Stimulated activated CD4-positive, alpha-beta T cell treated with anti-CD3 and anti-CD28 coated beads, TNF-alpha, amount 100 ng/mL, for 1 hour (primary cell): ENCODE data around the gene FAM236A.
"Not testable (repeated sequence)": the region's sequence is repeated elsewhere in the genome, so short reads cannot be mapped to it uniquely, and the experiment has no call there.

Experiments used
- DNase-seq, 3 donors: peaks; one replicate each; pipeline ENCODE4 v3.0.0-alpha.2; 2020; ENCODE audit warnings: low read depth in 3 of 3, low spot score in 1 of 3

Gene FAM236A

DNA sequence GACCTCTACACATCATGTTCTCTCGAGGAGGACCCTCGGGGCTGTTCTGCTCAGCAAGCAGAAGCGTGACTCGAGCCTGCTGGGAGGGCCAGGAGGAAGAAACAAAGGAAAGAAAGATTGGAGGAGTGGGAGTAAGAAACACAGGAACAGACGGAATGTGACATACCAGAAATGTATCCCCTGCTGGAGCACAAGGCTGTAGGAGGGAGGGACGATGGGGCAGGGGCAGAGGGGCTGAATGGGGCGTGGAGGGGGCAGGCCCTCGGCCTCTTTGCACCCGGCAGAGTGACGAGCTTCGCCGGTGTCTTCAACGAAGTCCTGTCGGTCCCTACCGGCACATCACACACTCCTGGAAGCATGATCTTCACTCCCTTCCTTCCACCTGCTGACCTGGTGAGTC is at the start of gene FAM236A:
Gene FAM236A, plus strand, starts transcription at position 301 of the 400 bp plus-strand sequence. Its CDS starts 57 bp downstream, at position 358.
- DNase-seq, result not testable (repeated sequence)

DNA sequence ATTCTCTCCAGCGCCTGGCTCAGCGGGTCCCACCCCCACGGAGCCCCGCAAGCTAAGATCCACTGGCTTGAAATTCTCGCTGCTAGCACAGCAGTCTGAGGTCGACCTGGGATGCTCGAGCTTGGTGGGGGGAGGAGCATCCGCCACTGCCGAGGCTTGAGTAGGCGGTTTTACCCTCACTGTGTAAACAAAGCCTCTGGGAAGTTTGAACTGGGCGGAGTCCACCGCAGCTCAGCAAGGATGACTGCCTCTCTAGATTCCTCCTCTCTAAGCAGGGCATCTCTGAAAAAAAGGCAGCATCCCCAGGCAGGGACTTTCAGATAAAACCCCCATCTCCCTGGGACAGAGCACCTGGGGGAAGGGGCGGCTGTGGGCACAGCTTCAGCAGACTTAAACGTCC is 48.3 kb upstream of the FAM236A start:
- DNase-seq, result not testable (repeated sequence)

DNA sequence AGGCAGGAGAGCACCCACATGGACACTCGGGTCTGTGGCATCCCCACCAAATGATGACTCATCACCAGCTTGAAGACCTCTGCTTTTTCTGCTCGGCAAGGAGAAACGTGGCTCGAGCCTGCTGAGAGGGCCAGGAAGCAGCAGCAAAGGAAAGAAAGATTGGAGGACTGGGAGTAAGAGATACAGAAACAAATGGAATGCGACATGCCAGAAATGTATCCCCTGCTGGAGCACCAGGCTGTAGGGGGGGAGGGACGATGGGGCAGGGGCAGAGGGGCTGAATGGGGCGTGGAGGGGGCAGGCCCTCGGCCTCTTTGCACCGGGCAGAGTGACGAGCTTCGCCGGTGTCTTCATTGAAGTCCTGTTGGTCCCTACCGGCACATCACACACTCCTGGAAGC is 25.7 kb upstream of the FAM236A start, which contains the start of gene FAM236C:
Gene FAM236C, plus strand, starts transcription at position 301 of the 400 bp plus-strand sequence. CDS start 100 bp downstream, outside the sequence.
- not testable (repeated sequence) for DNase-seq

DNA sequence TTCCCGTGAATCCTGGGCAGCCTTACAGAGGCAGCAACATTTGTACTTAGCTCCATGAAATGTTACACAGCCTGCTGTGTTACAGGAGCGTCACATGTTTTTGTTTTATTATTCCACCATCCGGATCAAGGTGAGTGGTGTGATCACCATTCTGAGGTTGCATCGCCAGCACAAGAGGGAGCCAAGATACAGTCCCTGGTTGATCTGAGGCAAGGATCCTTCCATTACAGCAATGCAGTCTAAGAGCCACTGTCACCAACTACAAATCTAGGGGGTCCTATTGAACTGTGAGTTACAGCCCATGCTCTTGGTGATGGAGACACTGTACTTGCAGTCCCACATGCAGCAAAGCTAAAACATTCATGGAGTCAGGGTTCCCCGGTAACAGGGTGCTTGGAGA is 21.9 kb upstream of the FAM236A start:
- not testable (repeated sequence) for DNase-seq

DNA sequence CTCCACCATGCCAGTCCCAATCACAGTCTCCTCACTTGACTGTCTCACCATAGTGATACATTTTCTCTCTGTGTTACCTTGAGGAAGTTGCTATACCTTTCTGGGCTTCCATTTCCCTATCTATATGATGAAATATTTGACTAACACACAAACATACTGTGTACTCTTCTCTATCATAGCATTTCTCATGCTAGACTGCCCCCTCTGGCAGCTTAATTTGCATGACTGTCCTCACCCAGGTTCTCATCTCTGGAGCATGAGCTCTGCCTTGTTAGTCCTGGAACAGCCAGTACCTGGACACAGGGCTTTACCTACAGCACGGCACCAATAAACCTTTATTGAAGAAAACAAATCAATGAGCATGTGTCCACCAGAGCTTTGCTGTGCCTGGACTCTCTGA is 5.7 kb upstream of the FAM236A start:
- not testable (repeated sequence) for DNase-seq

DNA sequence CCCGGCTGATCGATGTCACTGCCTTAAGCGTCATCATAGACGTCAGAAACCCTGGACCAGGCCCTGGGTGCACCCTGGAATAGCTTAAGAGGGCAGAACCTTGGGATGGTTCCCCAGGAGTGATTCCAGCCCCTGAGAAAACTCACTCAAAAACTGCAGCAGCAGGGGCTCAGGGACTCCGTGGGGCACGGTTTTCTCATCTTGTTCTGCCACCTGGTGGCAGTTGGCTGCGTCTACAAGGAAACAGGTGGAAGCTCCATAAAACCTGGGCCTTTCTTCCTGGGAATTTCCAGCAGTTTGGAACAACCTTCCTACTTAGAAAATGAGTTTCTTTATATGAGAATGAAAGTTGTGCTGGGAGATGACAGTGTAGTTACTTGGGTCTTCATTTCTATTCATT is 1.6 kb upstream of the FAM236A start:
- DNase-seq, result not testable (repeated sequence)

DNA sequence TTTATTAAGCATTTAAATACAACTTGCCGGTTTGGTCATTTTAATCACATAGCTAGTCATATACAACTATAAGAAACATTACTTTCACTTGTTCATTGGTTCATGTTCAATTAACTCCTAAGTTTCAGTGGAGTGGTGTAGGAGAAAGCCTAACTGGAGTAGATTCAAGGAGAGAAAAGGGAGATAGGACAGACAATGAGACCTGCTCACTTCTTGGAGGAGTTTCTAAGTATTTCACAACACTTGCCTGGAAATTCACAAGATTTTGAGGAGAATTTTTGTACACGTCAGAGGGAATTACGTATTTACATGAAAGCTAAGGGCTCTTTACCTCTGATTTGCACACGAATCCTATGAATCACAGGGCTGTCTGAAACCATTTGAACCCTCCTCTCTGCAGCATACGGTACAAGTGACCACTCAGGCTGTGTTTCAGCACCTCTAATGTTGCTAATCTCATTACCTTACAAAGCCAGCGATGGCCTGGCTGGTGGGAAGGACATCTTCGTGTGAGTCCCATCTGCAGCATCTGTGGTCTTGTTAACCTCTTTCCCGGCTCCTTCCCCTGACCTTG is 1.0 kb upstream of the FAM236A start:
- not testable (repeated sequence) for DNase-seq

DNA sequence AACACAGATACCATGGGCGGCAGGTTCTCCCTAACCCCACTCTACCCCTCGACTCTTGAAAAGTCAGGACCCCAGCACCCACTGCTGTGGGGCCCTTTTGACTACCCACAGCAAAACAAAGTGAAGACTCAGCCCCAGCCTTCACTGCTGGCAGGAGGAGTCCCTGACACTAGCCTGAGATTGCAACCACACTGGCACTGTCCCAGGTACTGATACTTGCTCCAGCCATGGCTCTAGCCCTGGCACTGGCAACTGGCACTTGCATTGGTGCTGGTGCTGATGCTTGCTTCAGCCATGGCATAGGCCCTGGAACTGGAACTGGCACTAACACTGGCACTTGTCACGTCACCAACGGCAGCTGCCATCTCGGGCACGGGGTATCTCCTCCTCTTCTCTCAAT is 4.3 kb downstream of the FAM236A start:
- not testable (repeated sequence) for DNase-seq

DNA sequence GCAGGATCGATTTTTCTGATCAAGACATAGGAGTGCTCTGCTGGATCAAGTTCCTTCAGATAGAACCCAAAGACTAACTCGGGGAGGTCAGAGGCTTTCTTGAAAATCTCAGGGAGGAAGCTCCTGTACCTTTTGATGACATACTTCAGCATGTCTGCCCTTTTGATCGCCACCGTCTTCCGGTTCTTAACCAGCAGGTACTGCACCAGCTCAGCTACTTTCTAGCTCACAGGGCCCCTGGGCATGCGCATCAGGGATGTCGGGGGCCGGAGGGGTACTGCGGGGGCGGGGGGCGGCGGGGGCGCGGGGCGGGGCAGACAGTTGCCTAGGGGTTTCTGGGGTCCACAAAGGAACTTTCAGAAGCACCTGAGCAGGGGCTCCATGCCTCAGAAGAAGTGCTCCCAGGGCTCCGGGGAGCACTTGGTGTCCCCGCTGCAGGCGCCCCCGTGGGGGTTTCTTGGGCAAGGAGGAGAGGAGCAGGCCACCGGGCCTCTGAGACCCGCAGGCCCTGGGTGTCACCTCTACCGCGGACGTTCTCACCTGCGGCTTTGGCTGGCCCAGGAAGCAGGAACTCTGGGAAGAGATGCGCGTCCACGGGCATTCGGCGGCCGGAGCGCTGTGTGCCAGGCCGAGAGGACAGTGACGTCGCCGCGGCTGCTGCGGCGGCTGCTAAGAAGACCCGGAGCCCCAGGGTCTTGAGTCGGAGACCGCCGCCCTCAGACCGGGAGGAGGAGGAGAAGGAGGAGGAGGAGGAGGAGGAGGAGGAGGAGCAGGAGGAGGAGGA is 5.2 kb downstream of the FAM236A start:
- DNase-seq, result not testable (repeated sequence)

DNA sequence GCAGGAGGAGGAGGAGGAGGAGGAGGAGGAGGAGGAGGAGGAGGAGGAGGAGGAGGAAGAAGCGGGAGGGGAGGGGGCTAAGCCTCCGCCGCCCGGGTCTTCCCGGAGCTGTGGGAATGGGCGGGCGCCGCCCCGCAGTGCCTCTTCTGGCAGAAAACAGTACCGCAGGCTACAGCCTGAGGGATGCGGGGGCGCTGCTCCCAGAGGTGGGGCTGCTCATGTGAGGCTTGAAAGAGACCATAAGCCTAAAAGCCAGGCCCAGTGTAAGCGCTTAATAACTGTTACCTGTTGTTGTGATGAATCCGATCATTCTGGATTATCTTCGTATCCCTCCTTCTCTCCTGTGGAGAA is 5.8 kb downstream of the FAM236A start, which contains the start of gene DMRTC1:
Gene DMRTC1, minus strand, starts transcription at position 19 of the 351 bp plus-strand sequence. CDS start 68,143 bp downstream, outside the sequence.
- DNase-seq, result not testable (repeated sequence)

DNA sequence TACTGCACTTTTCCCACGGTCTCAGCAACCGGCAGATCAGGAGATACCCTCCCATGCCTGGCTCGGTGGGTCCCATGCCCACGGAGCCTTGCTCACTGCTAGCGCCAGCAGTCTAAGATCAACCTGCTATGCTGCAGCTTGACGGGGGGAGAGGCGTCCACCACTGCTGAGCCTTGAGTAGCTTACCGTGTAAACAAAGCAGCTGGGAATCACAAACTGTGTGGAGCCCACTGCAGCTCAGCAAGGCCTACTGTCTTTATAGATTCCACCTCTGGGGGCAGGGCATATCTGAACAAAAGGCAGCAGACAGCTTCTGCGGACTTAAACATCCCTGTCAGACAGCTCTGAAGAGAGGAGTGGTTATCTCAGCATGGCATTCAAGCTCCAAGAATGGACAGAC is 22.0 kb downstream of the FAM236A start:
- not testable (repeated sequence) for DNase-seq

DNA sequence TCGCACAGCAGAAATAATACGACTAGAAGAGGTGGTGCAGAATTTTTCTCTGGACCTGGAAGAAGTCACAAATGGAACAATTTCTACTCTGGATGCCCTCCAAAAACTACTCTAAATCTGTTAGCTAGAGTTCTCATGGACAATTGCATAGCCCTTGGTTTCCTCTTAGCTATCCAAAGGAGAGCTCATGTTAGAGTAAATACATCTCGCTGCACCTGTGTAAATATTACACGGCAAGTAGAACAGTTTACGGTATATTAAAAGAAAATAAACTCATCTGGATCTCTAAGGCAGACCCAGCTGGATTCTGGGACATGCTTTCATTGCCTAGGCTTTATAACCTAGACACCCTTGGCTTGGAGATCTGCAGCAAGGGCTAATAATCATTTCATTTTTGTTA is 33.9 kb downstream of the FAM236A start:
- DNase-seq, result not testable (repeated sequence)

DNA sequence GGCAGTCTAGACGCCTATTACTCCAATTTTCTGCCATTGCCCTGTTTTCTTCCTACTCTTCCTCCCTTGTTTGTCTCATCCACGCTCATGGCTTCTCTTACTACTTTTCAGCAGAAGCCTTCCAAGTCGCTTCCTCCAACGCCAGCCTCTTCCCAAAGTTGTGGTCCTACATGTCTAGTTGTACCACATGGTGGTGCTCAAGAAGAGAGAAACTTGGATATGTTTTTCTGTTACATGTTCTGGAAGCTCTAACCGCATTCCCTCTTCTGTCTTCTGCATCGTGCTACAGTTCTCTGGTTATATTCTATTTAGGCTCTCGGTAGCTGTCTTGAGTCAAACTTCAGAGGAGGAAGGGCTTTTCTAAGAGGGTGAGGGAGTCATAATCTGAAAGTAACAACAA is 36.9 kb downstream of the FAM236A start:
- not testable (repeated sequence) for DNase-seq

DNA sequence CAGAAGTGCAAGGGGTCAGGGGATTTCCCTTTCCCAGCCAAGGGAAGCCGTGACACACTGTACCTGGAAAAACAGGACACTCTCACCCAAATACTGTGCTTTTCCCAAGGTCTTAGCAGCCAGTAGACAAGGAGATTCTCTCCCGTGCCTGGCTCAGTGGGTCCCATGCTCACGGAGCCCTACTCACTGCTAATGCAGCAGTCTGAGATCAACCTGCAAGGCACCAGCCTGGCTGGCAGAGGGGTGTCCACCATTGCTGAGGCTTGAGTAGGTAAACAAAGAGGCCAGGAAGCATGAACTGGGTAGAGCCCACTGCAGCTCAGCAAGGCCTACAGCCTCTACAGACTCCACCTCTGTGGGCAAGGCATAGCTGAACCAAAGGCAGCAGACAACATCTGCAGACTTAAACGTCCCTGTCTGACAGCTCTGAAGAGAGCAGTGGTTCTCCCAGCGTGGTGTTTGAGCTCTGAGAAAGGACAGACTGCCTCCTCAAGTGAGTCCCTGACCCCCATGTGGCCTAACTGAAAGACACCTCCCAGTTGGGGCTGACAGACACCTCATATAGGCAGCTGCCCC is 43.0 kb downstream of the FAM236A start:
- DNase-seq, result not testable (repeated sequence)
